ENCODE data around the gene FAM163B.

The FAM163B gene

GRCh38 chr9:133581011-133581410 lies 28.2 kb downstream of the FAM163B start:
- peak; percentile 47 for DNase-seq (ENCODE audit: low spot score)

DNA sequence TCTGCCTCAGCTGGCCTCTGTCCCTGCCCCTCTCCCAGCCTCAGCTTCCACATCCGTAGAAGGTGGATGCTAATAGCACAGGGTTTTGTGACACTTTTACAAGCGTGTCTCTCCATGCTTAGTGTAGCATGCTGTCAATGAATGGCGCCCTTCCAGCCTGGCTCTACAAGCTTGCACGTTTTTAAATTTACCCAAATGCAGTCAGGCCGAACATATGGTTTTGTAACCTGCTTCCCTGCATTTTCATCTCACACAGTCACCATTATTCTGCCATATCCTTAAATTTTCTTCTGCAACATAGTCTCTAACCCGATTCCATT lies 28.8 kb downstream of the FAM163B start:
- DNase-seq (ENCODE audit: low spot score), result peak; percentile 62

GRCh38 chr9:133579601-133580418 lies 29.4 kb downstream of the FAM163B start:
- DNase-seq (ENCODE audit: low spot score), result peak; percentile 78

- DNase-seq (ENCODE audit: low spot score), result peak; percentile 63
These were observed 30.4 kb downstream of the FAM163B start for GRCh38 chr9:133578524-133579441.

GRCh38 chr9:133577737-133578112 lies 31.5 kb downstream of the FAM163B start:
- DNase-seq (ENCODE audit: low spot score), result no peak

- no peak for DNase-seq (ENCODE audit: low spot score)
These were observed 32.1 kb downstream of the FAM163B start for GRCh38 chr9:133576875-133577736.

GRCh38 chr9:133576031-133576874 lies 32.9 kb downstream of the FAM163B start:
- no peak for DNase-seq (ENCODE audit: low spot score)

- DNase-seq (ENCODE audit: low spot score), result no peak
These were observed 33.8 kb downstream of the FAM163B start for GRCh38 chr9:133575186-133576030.

DNA sequence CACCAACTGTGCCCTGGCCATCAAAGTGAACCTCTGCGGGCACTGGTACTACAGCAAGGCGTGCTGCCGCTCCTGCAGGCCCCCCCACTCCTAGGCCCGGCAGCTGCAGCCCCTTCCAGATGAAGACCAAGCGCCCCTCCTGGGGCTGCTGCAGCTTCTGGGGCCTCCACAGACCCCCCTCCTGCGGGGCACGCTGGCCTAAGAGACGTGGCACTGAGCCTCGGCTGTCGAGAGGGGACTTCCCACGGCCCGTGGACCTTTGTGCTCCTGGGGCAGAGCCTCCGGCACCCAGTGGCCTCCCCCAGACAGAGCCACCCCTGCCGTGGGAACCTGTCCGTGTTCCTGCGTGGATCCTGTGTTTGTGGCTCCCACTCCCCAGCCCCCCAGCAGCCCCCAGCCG lies 34.4 kb downstream of the FAM163B start:
- no peak for DNase-seq (ENCODE audit: low spot score)

GRCh38 chr9:133573791-133574515 lies 35.2 kb downstream of the FAM163B start:
- peak; percentile 45 for DNase-seq (ENCODE audit: low spot score)

DNA sequence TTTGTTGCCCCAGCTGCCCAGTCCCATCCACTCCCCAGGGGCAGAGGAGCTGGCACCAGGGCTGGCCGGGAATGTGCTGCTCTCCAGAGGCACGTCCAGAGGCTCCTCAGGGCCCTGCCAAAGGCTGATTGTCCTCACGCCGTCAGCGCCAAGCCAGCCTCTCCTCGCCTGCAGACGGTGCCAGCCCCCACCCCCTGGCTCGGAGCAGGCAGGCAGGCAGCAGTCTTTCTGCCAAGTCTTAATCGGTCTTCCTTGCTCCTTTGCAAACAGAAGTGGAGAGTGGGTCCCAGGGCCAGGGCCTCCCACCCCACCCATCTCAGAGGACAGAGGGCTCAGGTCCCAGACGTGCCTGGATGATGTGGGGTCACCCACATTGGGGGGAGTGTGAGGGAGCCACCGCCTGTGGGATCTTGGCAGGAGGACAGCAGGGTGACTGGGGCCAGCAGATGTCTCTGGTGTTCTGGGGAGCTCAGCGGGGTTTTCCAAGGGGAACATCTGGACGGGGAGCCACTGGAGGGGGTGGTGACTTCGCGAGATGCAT lies 36.3 kb downstream of the FAM163B start:
- DNase-seq (ENCODE audit: low spot score), result no peak

GRCh38 chr9:133571896-133572595 lies 37.1 kb downstream of the FAM163B start:
- DNase-seq (ENCODE audit: low spot score), result no peak

GRCh38 chr9:133571391-133571890 lies 37.7 kb downstream of the FAM163B start:
- no peak for DNase-seq (ENCODE audit: low spot score)

DNA sequence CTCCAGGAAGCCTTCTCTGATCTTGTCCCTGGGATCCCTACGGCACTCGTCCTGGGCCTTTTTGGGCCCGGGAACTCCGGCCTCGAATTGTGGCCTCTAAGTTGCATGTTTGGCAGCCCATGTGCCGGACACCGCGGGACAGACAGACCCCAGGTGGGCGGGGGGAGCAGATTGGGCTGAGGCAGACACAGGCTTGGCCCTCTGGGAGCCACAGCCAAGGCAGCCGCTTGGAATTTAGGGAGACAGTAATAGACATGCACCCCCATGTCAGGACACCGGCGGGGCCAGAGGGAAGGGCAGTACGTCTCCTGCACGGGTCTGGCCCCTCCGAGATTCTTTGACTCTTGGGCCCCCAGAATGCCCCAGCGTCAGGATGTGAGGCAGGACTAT lies 38.5 kb downstream of the FAM163B start:
- DNase-seq (ENCODE audit: low spot score), result no peak

DNA sequence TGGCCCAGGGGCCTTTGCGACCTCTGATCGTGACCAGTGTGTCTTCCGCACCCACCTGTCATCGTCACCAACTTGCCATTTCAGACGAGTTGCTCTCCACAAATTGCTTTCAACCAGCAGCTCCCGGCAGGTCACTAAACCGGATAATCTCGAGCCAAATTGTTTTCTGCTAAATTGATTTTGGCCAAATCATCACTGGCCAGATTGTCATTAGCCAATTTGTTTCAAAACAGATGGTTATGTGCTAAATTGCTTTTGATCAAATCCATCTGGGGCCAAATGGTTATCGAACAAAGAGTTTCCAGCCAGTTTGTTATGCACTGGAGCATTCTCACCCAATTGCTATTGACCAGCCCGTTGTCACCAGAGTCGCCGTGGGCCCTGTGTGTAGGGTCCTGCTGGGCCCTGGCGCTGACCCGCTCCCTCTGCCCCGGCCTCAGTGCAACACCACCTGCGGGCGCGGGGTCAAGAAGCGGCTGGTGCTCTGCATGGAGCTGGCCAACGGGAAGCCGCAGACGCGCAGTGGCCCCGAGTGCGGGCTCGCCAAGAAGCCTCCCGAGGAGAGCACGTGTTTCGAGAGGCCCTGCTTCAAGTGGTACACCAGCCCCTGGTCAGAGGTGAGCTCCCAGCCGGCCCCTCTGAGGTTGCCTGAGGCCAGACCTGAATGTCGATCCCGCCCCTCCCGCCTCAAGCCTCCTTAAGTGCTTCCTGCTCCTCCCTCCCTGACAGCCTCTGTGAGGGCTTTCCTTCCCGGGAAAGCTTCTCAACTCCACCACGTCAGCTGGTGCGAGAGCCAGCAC lies 39.1 kb downstream of the FAM163B start:
- DNase-seq (ENCODE audit: low spot score), result no peak

GRCh38 chr9:133569121-133569785 lies 39.9 kb downstream of the FAM163B start:
- DNase-seq (ENCODE audit: low spot score), result peak; percentile 38

DNA sequence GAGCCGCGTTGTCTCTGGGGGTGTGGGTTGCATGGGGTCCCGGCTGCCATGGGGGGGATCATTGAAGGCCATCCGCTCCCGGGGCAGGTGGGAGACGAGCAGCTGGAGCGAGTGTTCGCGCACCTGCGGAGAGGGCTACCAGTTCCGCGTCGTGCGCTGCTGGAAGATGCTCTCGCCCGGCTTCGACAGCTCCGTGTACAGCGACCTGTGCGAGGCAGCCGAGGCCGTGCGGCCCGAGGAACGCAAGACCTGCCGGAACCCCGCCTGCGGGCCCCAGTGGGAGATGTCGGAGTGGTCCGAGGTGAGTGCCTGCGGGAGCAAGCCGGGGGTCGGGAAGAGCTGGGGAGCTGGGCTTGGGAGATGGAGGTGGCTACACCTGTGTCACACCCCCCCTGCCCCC lies 41.0 kb downstream of the FAM163B start:
- DNase-seq (ENCODE audit: low spot score), result no peak
